ENCODE measurements around the gene MRPL22.
"Not testable (repeated sequence)": the region's sequence is repeated elsewhere in the genome, so short reads cannot be mapped to it uniquely, and the experiment has no call there.

Gene MRPL22

DNA sequence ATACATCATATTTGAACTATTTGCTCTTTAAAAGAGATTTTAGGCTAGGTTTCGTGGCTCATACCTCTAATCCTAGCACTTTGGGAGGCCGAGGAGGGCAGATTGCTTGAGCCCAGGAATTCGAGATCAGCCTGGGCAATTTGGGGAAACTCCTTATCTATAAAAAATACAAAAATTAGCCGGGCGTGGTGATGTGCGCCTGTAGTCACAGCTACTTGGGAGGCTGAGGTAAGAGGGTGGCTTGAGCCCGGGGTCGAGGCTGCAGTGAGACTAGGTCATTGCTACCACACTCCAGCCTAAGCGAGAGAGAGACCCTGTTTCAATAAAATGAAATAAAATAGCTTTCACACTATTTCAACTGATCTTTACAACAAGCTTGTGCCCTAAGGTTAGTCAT is 500 bp upstream of the MRPL22 start:
- DNase-seq (ENCODE audit: low read depth in 2 of 2): no peak

- DNase-seq (ENCODE audit: low read depth in 2 of 2): no peak
These were observed 2.7 kb downstream of the MRPL22 start for GRCh38 chr5:154943527-154943926.

- DNase-seq (ENCODE audit: low read depth in 2 of 2): no peak
These were observed 3.8 kb downstream of the MRPL22 start for GRCh38 chr5:154944716-154945115.

DNA sequence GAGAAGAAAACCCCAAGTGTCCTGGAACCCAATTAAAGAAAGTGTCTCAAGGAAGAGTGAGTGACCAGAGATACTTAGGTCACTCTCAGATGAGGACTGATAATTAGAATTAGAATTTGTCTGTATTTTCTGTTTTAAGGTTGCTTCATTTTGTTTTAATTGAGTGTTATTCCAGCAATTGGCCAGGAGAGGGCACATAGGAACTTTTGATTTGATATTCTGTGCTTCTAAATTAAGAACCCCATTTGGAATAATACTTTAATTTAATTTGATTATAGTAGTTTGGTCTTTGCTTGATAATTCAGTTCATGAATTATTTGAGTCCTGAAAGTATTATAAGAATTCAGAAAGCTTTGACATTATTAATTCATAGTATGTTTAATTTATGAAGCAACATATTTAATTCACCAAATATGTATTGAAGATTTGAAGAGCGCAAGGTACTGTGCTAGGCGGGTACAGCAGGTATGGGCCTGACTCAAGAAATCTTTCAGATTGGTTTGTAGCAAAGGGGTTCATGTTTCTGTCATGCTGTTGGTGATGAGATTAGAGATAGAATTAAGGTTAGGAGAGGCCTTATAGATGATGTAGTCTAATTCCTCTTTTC is 4.9 kb downstream of the MRPL22 start:
- DNase-seq (ENCODE audit: low read depth in 2 of 2): no peak

DNA sequence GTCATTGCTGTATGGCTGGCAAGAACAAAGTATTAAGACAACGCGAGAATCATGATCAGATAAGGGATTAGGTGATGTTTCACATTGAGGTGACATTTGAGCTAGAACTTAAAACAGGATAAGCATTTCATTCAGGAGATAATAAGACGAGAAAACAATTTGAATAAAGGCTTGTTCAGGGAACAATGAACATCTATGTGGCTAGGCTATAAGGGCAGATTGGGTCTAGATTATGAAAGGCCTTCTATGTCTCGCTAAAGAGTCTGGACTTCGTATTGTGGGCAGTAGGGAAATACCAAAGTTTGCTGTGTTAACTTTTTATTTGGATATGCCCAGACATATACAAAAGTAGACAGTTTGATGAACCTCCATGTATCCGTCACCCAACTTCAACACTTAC is 6.9 kb downstream of the MRPL22 start:
- DNase-seq (ENCODE audit: low read depth in 2 of 2): no peak

- DNase-seq (ENCODE audit: low read depth in 2 of 2): no peak
These were observed 7.4 kb downstream of the MRPL22 start for GRCh38 chr5:154948313-154948712.

DNA sequence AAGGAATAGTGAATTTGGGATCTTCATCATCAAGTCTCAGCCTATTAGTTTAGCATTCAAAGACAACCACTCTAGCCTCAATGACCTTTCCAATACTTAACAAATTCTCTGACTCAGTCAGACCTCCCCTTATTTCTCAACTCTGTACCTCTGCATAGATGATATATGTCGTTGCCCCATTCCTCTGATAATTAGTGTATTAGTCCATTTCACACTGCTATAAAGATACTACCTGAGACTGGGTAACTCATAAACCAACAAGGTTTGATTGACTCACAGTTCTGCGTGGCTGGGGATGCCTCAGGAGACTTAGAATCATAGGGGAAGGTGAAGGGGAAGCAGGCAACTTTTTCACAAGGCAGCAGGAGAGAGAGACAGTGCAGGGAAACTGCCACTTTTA is 8.9 kb downstream of the MRPL22 start:
- DNase-seq (ENCODE audit: low read depth in 2 of 2): no peak

DNA sequence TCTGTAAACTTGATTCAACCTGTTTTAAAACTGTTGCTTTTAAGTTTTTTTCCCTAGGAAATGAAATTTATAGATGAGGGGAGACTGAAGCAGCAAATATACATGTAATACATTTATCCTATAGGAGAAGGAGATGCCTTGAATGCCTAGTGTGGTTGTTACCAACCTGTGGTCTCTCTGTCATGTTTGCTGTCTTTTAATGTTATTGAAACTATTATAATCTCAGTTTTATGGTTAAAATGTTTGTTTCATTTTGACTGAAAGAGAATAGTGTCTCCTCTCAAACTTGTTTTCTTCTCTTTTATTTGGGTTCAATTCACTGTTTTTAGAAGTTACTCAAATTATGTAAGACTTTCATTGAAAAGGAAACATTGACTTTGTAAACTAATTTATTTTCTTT is 15.8 kb downstream of the MRPL22 start:
- no peak for DNase-seq (ENCODE audit: low read depth in 2 of 2)

GRCh38 chr5:154962494-154962893 is 21.6 kb downstream of the MRPL22 start:
- no peak for DNase-seq (ENCODE audit: low read depth in 2 of 2)

- DNase-seq (ENCODE audit: low read depth in 2 of 2): no peak
These were observed 25.4 kb downstream of the MRPL22 start for GRCh38 chr5:154966081-154966841.

DNA sequence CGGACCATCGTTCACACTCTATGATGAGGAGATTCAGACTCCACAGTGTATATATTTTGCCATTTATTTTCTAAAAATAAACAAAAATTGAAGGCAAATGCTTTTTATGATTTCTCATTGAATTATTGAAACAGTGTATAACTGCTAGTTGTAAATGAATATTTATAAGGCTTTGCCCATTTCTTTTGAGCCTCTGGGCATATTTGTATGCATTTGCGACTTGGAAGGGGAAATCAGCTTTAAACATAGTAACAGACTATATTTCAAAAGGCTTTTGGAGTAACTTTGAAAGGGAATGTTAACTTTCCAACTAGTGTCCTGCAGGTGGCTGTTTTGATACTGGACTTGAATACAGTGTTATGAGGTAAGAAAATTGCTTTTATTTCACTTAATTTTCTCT is 26.0 kb downstream of the MRPL22 start:
- no peak for DNase-seq (ENCODE audit: low read depth in 2 of 2)

GRCh38 chr5:154967421-154968024 is 26.6 kb downstream of the MRPL22 start:
- DNase-seq (ENCODE audit: low read depth in 2 of 2): no peak

DNA sequence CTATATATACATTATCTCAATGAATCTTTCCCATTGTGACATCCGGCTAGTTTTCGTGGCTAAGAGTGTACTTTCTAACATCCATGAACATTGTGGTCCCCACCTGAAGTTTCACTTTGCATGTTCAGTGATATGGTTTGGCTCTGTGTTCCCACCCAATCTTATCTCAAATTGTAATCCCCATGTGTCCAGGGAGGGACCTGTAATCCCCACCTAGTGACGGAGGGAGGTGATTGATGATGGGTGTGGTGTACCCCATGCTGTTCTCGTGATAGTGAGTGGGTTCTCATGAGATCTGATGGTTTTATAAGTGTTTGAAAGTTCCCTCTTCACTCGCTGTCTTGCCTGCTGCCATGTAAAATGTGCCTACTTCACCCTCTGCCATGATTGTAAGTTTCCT is 28.1 kb downstream of the MRPL22 start:
- DNase-seq (ENCODE audit: low read depth in 2 of 2): no peak

- no peak for DNase-seq (ENCODE audit: low read depth in 2 of 2)
These were observed 29.9 kb downstream of the MRPL22 start for GRCh38 chr5:154970759-154971158.

GRCh38 chr5:154971501-154971900 is 30.6 kb downstream of the MRPL22 start:
- peak; percentile 20 to 32 for DNase-seq (ENCODE audit: low read depth in 2 of 2)

- DNase-seq (ENCODE audit: low read depth in 2 of 2): no peak
These were observed 31.7 kb downstream of the MRPL22 start for GRCh38 chr5:154972476-154973080.

DNA sequence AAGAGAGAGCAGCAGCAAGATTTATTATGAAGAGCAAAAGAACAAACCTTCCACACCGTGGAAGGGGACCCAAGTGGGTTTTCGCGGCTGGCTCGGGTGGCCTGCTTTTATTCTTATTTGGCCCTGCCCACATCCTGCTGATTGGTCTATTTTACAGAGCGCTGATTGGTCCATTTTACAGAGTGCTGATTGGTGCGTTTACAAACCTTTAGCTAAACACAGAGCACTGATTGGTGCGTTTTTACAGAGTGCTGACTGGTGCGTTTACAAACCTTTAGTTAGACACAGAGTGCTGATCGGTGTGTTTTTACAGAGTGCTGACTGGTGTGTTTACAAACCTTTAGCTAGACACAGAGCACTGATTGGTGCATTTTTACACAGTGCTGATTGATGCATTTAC is 35.2 kb downstream of the MRPL22 start:
- not testable (repeated sequence) for DNase-seq (ENCODE audit: low read depth in 2 of 2)

DNA sequence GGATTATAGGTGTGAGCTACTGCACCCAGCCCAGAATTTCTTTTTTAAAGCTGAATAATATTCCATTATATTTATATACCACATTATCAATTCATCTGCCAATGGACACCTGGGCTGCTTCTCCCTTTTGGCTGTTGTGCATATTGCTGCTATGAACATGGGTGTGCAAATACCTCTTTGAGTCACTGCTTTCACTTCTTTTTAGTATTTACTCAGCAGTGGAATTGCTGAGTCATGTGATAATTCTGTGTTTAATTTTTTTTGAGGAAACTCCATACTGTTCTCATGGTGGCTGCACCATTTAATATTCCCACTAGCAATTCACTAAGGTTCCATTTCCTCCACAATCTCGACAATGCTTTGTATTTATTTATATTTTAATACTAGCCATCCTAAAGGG is 36.5 kb downstream of the MRPL22 start:
- no peak for DNase-seq (ENCODE audit: low read depth in 2 of 2)

DNA sequence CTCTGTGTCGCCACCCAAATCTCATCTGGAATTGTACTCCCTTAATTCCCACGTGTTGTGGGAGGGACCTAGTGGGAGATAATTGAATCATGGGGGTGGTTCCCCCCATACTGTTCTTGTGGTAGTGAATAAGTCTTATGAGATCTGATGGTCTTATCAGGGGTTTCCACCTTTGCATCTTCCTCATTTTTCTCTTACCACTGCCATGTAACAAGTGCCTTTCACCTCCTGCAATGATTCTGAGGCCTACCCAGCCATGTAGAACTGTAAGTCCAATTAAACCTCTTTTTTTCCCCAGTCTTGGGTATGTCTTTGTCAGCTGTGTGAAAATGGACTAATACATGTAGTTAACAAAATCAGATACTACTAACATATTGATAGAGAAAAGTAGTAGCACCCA is 37.4 kb downstream of the MRPL22 start:
- not testable (repeated sequence) for DNase-seq (ENCODE audit: low read depth in 2 of 2)

- DNase-seq (ENCODE audit: low read depth in 2 of 2): no peak
These were observed 44.2 kb downstream of the MRPL22 start for GRCh38 chr5:154984946-154985516.

- DNase-seq (ENCODE audit: low read depth in 2 of 2): no peak
These were observed 45.3 kb downstream of the MRPL22 start for GRCh38 chr5:154986151-154986550.

DNA sequence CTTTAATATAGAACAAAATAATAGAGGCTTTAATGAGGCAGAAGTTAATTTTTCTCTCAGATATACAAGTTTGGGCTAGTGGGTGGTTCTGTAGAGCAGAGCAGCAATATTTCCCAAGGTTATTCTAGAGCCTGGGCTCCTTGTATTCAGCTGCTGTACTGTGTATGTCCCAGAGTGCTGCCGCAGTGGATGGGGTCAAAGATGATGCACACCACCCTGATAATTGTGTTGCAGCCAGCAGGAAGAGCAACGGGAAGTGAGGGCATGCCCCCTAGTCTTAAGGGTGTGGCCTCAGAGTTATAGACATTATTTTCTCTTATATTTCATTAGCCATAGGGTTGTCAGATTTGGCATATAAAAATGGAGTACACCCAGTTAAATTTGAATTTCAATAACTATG is 48.8 kb downstream of the MRPL22 start:
- DNase-seq (ENCODE audit: low read depth in 2 of 2): no peak

Data from fibroblast of skin of left biceps (primary cell).